ENCODE results near the gene KCNMA1. TPM values are rescaled to one million over a fixed set of nuclear protein-coding genes. Genes with fewer than 3 reads are reported as not detected.

The KCNMA1 gene
- total RNA-seq, 1 donor from 2014 or later: 15.8 TPM

- no peaks in the 10 kb centered on the region for H3K36me3 ChIP-seq (ENCODE audit: control insufficient read depth, insufficient read depth, low read length)
- DNase-seq (ENCODE audit: low read depth) (no peak), FAIRE-seq (no peak)
- TF ChIP-seq CTCF (IDR thresholded peaks at IDR 0.05; ENCODE audit: insufficient read depth, low read length, severe bottlenecking): no peak
- no peak overlapping the region for H3K4me3 ChIP-seq (ENCODE audit: low read depth, low read length)
- no peaks in the 10 kb centered on the region for H3K27me3 ChIP-seq (ENCODE audit: control insufficient read depth, insufficient read depth, low read length)
Measured at GRCh38 chr10:77240706-77241349, 396.8 kb downstream of the KCNMA1 start.

DNA sequence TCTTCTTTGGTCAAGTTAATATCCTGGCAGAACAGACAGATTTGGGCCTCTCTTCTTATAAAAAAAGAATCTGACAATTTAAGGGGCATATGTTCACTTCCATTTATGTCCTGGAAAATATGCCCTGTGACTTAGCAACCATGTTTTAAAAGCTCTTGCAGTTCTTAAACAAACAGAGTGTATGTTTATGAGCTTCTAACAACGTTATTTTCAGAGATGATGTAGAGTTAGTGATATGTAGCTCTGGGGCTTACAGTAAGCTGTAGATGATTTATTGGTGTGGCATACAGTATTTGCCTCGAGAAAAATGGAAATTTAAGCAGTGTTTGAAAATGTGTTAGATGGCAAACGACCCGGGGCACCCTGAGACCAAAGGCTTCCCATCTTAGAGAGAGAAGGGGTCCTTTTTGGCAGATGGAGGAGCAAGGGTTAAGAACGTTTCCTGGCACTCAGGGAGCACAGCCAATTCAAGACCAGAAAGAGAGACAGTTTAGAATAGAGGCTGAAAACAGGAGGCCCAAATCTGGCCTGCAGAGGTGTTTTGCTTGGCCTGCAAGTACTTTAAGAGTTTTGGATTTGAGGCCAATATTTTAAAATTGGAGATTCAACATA lies 397.5 kb downstream of the KCNMA1 start:
- TF ChIP-seq CTCF (IDR thresholded peaks at IDR 0.05; ENCODE audit: insufficient read depth, low read length, severe bottlenecking): no peak
- DNase-seq (ENCODE audit: low read depth): no peak
- no peak for FAIRE-seq
- no peaks in the 10 kb centered on the region for H3K27me3 ChIP-seq (ENCODE audit: control insufficient read depth, insufficient read depth, low read length)
- H3K4me3 ChIP-seq (ENCODE audit: low read depth, low read length): no peak overlapping the region
- no peaks in the 10 kb centered on the region for H3K36me3 ChIP-seq (ENCODE audit: control insufficient read depth, insufficient read depth, low read length)

DNA sequence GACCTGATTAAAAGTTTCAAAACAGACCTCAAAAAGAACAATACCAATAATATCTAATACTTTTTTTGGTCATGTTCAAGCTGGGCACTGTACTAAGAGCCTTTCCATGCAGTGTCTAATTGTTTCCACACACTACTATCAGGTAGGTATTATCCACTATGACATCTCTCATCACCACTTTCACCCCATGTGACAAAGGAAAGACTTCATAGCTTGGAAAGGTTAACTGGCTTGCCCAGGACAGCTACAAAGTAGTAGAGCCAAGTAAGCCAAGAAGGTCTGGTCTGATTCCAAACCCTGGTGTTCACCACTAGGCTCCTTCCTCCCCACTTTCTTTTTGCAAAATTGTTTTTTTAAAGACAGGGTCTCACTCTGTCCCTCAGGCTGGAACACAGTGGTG lies 400.5 kb downstream of the KCNMA1 start:
- no peaks in the 10 kb centered on the region for H3K36me3 ChIP-seq (ENCODE audit: control insufficient read depth, insufficient read depth, low read length)
- TF ChIP-seq CTCF (IDR thresholded peaks at IDR 0.05; ENCODE audit: insufficient read depth, low read length, severe bottlenecking): no peak
- H3K4me3 ChIP-seq (ENCODE audit: low read depth, low read length): no peak overlapping the region
- H3K27me3 ChIP-seq (ENCODE audit: control insufficient read depth, insufficient read depth, low read length): no peaks in the 10 kb centered on the region
- no peak for DNase-seq (ENCODE audit: low read depth)
- no peak for FAIRE-seq

DNA sequence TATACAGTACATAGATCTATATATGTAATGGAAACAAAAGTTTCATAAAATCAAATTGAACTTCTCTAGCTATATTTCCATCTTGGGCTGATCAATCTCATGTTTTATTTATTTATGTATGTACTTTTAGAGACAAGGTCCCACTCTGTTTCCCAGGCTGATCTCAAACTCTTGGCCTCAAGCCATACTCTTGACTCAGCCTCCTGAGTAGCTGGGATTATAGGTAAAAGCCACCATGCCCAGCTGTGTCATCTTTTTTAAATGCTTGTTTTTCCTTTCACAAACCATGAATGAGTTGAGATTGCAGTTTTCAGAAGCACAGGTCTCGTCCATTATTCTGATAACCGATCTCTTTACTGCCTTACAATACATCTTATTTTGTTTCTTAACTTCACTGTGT lies 400.9 kb downstream of the KCNMA1 start:
- H3K4me3 ChIP-seq (ENCODE audit: low read depth, low read length): no peak overlapping the region
- FAIRE-seq (no peak), DNase-seq (ENCODE audit: low read depth) (peak; percentile 67)
- H3K27me3 ChIP-seq (ENCODE audit: control insufficient read depth, insufficient read depth, low read length): no peaks in the 10 kb centered on the region
- H3K36me3 ChIP-seq (ENCODE audit: control insufficient read depth, insufficient read depth, low read length): no peaks in the 10 kb centered on the region
- no peak for TF ChIP-seq CTCF (IDR thresholded peaks at IDR 0.05; ENCODE audit: insufficient read depth, low read length, severe bottlenecking)

GRCh38 chr10:77236029-77236428 lies 401.6 kb downstream of the KCNMA1 start:
- peak; percentile 83 for FAIRE-seq
- no peak overlapping the region for H3K4me3 ChIP-seq (ENCODE audit: low read depth, low read length)
- DNase-seq (ENCODE audit: low read depth): no peak
- H3K27me3 ChIP-seq (ENCODE audit: control insufficient read depth, insufficient read depth, low read length): no peaks in the 10 kb centered on the region
- H3K36me3 ChIP-seq (ENCODE audit: control insufficient read depth, insufficient read depth, low read length): no peaks in the 10 kb centered on the region
- no peak for TF ChIP-seq CTCF (IDR thresholded peaks at IDR 0.05; ENCODE audit: insufficient read depth, low read length, severe bottlenecking)

- no peak for FAIRE-seq
- H3K36me3 ChIP-seq (ENCODE audit: control insufficient read depth, insufficient read depth, low read length): no peaks in the 10 kb centered on the region
- no peak for DNase-seq (ENCODE audit: low read depth)
- H3K27me3 ChIP-seq (ENCODE audit: control insufficient read depth, insufficient read depth, low read length): no peaks in the 10 kb centered on the region
- no peak for TF ChIP-seq CTCF (IDR thresholded peaks at IDR 0.05; ENCODE audit: insufficient read depth, low read length, severe bottlenecking)
- no peak overlapping the region for H3K4me3 ChIP-seq (ENCODE audit: low read depth, low read length)
Measured at GRCh38 chr10:77234599-77234998, 403.0 kb downstream of the KCNMA1 start.

Data from bronchial epithelial cell (primary cell).